HCT116 (cell line): ENCODE measurements around the gene MED26. TPM values are rescaled to one million over a fixed set of nuclear protein-coding genes. Genes with fewer than 3 reads are reported as not detected.

Experiments used
- ATAC-seq: fragments of 200-7000 bp; cut with Tn5 transposase; 2 replicates; pipeline ENCODE4 v1.9.1; 2020; ENCODE audit warnings: mild to moderate bottlenecking, moderate library complexity
- BruUV-seq: library from RNA; stranded (reverse); fragments of 400-500 nt; replicated peaks from 2 replicates; lab custom pipeline; 2021; lab: Mats Ljungman, UMichigan
- CTCF ChIA-PET: fragments of 300-600 bp; sonication (Branson Sonifier 250); formaldehyde crosslinking; loops from one replicate; lab custom pipeline; 2021; ENCODE audit warnings: antibody characterized with exemption; lab: Charles Lee
- POLR2A ChIA-PET: fragments of 300-600, 350-600 bp; sonication (Branson Sonifier 250); formaldehyde crosslinking; loops from one replicate; lab custom pipeline; 2021; ENCODE audit warnings: antibody characterized with exemption; lab: Charles Lee
- RAD21 ChIA-PET, 2 experiments: fragments of 300-600 bp; sonication (Branson Sonifier 250); formaldehyde crosslinking; loops; one replicate each; lab custom pipeline; 2023; ENCODE audit warnings: low total read pairs in 2 of 2; ENCODE audit not compliant: uncharacterized antibody in 2 of 2, unreplicated experiment in 2 of 2, low non-redundant PET in 1 of 2; lab: Charles Lee
- DNase-seq: peaks from one replicate; pipeline ENCODE4 v3.0.0-alpha.2; 2010; ENCODE audit warnings: low read depth, low spot score
- H2AFZ ChIP-seq: fragments of 200-600 bp; shearing (Covaris generic), sonication (generic); 2 replicates; pipeline ENCODE4 v1.6.1; 2017; ENCODE audit warnings: low read depth, mixed run types, mixed read lengths, antibody characterized with exemption, low read length; ENCODE audit not compliant: poor library complexity, severe bottlenecking
- H3K27ac ChIP-seq: 2 replicates; pipeline ENCODE4 v1.5.1; 2012; ENCODE audit warnings: low read depth, low read length
- H3K27me3 ChIP-seq: fragments of 200-600 bp; sonication (generic); 2 replicates; pipeline ENCODE4 v1.6.1; 2016; ENCODE audit warnings: mixed run types, low read length, mixed read lengths; ENCODE audit not compliant: insufficient read depth
- H3K36me3 ChIP-seq, 2 experiments: fragments of 200-500 bp in 1 of 2; fragments of 200-600 bp in 1 of 2; sonication (Bioruptor generic) in 1 of 2; sonication (generic) in 1 of 2; 2 replicates each; pipeline versions ENCODE4 v1.5.1 to v1.6.1; 2014 to 2016; ENCODE audit warnings: low read length in 2 of 2, inconsistent platforms in 1 of 2, mixed read lengths in 1 of 2, mixed run types in 1 of 2; ENCODE audit not compliant: insufficient read depth in 2 of 2, control insufficient read depth in 1 of 2
- H3K4me1 ChIP-seq, 2 experiments: fragments of 200-600 bp in 1 of 2; sonication (generic) in 1 of 2; 2 replicates each; pipeline versions ENCODE4 v1.5.1 to v1.6.1; 2012 to 2017; ENCODE audit warnings: low read length in 2 of 2, inconsistent platforms in 1 of 2, mild to moderate bottlenecking in 1 of 2, mixed read lengths in 1 of 2, mixed run types in 1 of 2, moderate library complexity in 1 of 2; ENCODE audit not compliant: insufficient read depth in 2 of 2, control insufficient read depth in 1 of 2
- H3K4me2 ChIP-seq: fragments of 200-600 bp; sonication (generic); 2 replicates; pipeline ENCODE4 v1.6.1; 2017; ENCODE audit warnings: mixed run types, low read length, mixed read lengths
- H3K4me3 ChIP-seq, 2 experiments: fragments of 200-600 bp in 1 of 2; sonication (generic) in 1 of 2; replicated peaks in 1 of 2; 2 replicates each; pipeline ENCODE4 v1.5.1; 2011 to 2016; ENCODE audit warnings: low read length in 2 of 2, control low read depth in 1 of 2, low read depth in 1 of 2, mild to moderate bottlenecking in 1 of 2, mixed read lengths in 1 of 2, mixed run types in 1 of 2
- H3K79me2 ChIP-seq: fragments of 200-600 bp; sonication (generic); 2 replicates; pipeline ENCODE4 v1.6.1; 2017; ENCODE audit warnings: mild to moderate bottlenecking, mixed run types, low read length, moderate library complexity, mixed read lengths; ENCODE audit not compliant: insufficient read depth
- H3K9ac ChIP-seq: fragments of 200-600 bp; sonication (generic); 2 replicates; pipeline ENCODE4 v1.6.1; 2016; ENCODE audit warnings: low read length, mixed read lengths
- H3K9me2 ChIP-seq: fragments of 200-600 bp; sonication (generic), shearing (Covaris generic); 2 replicates; pipeline ENCODE4 v1.6.1; 2017; ENCODE audit warnings: mixed run types, mild to moderate bottlenecking, moderate library complexity; ENCODE audit not compliant: insufficient read depth
- H3K9me3 ChIP-seq, 2 experiments: fragments of 200-500 bp in 1 of 2; fragments of 200-600 bp in 1 of 2; sonication (Bioruptor generic) in 1 of 2; sonication (generic) in 1 of 2; 2 replicates each; pipeline ENCODE4 v1.6.1; 2014 to 2017; ENCODE audit warnings: low read length in 2 of 2, mixed read lengths in 2 of 2, inconsistent platforms in 1 of 2, low read depth in 1 of 2, mild to moderate bottlenecking in 1 of 2, mixed run types in 1 of 2, moderate library complexity in 1 of 2; ENCODE audit not compliant: control insufficient read depth in 1 of 2, insufficient read depth in 1 of 2
- H4K20me1 ChIP-seq: fragments of 200-600 bp; sonication (generic), shearing (Covaris generic); 2 replicates; pipeline ENCODE4 v1.6.1; 2017; ENCODE audit warnings: mixed run types, mild to moderate bottlenecking, moderate library complexity; ENCODE audit not compliant: insufficient read depth
- ATF3 ChIP-seq: IDR thresholded peaks from 2 replicates; pipeline ENCODE4 v1.6.1; 2012
- CBX3 ChIP-seq: IDR thresholded peaks from 2 replicates; pipeline ENCODE4 v1.6.1; 2012; ENCODE audit warnings: low read depth
- CEBPB ChIP-seq: IDR thresholded peaks from 2 replicates; pipeline ENCODE4 v1.6.1; 2012; ENCODE audit warnings: low read depth
- EGR1 ChIP-seq: IDR thresholded peaks from 2 replicates; pipeline ENCODE4 v1.6.1; 2012; ENCODE audit warnings: low read depth
- ELF1 ChIP-seq: IDR thresholded peaks from 2 replicates; pipeline ENCODE4 v1.6.1; 2012; ENCODE audit warnings: low read depth, borderline replicate concordance
- EZH2 ChIP-seq: fragments of 200-600 bp; sonication (generic); IDR thresholded peaks from 2 replicates; pipeline ENCODE4 v1.6.1; 2017; ENCODE audit warnings: antibody characterized with exemption, mixed run types
- FOSL1 ChIP-seq: IDR thresholded peaks from 2 replicates; pipeline ENCODE4 v1.6.1; 2012; ENCODE audit warnings: low read depth
- POLR2A ChIP-seq: IDR thresholded peaks from 2 replicates; pipeline ENCODE4 v1.7.0; 2011; ENCODE audit warnings: borderline replicate concordance; ENCODE audit not compliant: insufficient read depth, insufficient read length; ENCODE audit errors: extremely low read depth
- SIN3A ChIP-seq: IDR thresholded peaks from 2 replicates; pipeline ENCODE4 v1.6.1; 2012; ENCODE audit warnings: low read depth
- SRF ChIP-seq: IDR thresholded peaks from 2 replicates; pipeline ENCODE4 v1.6.1; 2012; ENCODE audit warnings: low read depth
- YY1 ChIP-seq: IDR thresholded peaks from 2 replicates; pipeline ENCODE4 v1.6.1; 2011; ENCODE audit warnings: low read length, low read depth, moderate library complexity, mild to moderate bottlenecking; ENCODE audit not compliant: insufficient replicate concordance; ENCODE audit errors: extremely low read depth
- ZBTB33 ChIP-seq: IDR thresholded peaks from 2 replicates; pipeline ENCODE4 v1.6.1; 2011; ENCODE audit warnings: mild to moderate bottlenecking, low read length, moderate library complexity; ENCODE audit not compliant: insufficient replicate concordance; ENCODE audit errors: extremely low read depth
- ZNF274 ChIP-seq: fragments of 200-500 bp; sonication (Bioruptor generic); IDR thresholded peaks from 2 replicates; pipeline ENCODE4 v1.6.1; 2014; ENCODE audit warnings: mild to moderate bottlenecking, low read depth, low read length, inconsistent platforms
- intact Hi-C: fragments of 100-400 bp; cut with micrococcal nuclease; formaldehyde crosslinking; loops from 2 replicates; pipeline ENCODE4 v1.10.0; 2022
- total RNA-seq: library from RNA; stranded (reverse); gene quantifications from one replicate; pipeline ENCODE4 v1.2.1, GENCODE V29; 2021; ENCODE audit not compliant: unreplicated experiment
- TF ChIP-seq, protein P1 (sequence below): IDR thresholded peaks from 2 replicates; pipeline ENCODE4 v1.6.1; 2012
- TF ChIP-seq, protein P2 (sequence below), 3 experiments: fragments of 200-600 bp in 1 of 3; sonication (generic) in 1 of 3; IDR thresholded peaks in 2 of 3; conservative IDR thresholded peaks in 1 of 3; 2 replicates each; pipeline ENCODE4 v1.5.1; 2012 to 2017; ENCODE audit warnings: low read depth in 2 of 3, low read length in 2 of 3, antibody characterized with exemption in 1 of 3, borderline replicate concordance in 1 of 3, control low read depth in 1 of 3, mild to moderate bottlenecking in 1 of 3, mixed read lengths in 1 of 3, mixed run types in 1 of 3, moderate library complexity in 1 of 3; ENCODE audit not compliant: insufficient read depth in 1 of 3
- TF ChIP-seq, protein P3 (sequence below): IDR thresholded peaks from 2 replicates; pipeline ENCODE4 v1.6.1; 2012; ENCODE audit warnings: low read depth

The MED26 gene
- total RNA-seq, 1 experiment from 2014 or later = 13.3 TPM

DNA sequence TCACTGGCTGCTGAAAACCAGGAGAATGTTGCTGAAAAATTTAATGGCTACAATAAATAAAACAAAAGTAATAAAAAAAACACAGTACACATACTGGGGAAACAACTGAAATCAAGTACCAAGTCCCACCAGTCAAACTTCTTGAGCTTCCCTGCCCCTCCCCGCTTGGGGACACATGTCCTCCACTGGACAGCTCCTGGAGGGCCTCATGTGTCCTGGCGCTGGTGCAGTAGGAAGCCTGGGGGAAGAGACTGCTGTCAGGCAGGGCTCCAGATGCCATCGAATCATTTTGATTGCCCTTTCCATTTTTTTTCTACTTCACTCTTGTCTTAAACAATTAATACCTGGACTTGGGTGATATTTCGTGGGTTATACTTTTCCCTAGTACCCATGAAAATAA, 29.2 kb downstream of the MED26 start:
- TF ChIP-seq SRF (no peak), EZH2 (no peak), ZBTB33 (no peak), CBX3 (no peak), ZNF274 (no peak), ATF3 (no peak), YY1 (no peak), FOSL1 (no peak), POLR2A (no peak), EGR1 (no peak), CEBPB (no peak), ELF1 (no peak), SIN3A (no peak)
- TF ChIP-seq, protein P1, sequence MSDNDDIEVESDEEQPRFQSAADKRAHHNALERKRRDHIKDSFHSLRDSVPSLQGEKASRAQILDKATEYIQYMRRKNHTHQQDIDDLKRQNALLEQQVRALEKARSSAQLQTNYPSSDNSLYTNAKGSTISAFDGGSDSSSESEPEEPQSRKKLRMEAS = no peak
- TF ChIP-seq, protein P2, sequence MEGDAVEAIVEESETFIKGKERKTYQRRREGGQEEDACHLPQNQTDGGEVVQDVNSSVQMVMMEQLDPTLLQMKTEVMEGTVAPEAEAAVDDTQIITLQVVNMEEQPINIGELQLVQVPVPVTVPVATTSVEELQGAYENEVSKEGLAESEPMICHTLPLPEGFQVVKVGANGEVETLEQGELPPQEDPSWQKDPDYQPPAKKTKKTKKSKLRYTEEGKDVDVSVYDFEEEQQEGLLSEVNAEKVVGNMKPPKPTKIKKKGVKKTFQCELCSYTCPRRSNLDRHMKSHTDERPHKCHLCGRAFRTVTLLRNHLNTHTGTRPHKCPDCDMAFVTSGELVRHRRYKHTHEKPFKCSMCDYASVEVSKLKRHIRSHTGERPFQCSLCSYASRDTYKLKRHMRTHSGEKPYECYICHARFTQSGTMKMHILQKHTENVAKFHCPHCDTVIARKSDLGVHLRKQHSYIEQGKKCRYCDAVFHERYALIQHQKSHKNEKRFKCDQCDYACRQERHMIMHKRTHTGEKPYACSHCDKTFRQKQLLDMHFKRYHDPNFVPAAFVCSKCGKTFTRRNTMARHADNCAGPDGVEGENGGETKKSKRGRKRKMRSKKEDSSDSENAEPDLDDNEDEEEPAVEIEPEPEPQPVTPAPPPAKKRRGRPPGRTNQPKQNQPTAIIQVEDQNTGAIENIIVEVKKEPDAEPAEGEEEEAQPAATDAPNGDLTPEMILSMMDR (IDR thresholded peaks at IDR 0.05 in 2 of 3, conservative IDR thresholded peaks at IDR 0.05 in 1 of 3; ENCODE audit: borderline replicate concordance in 1 of 3, insufficient read depth in 1 of 3, low read depth in 2 of 3, low read length in 2 of 3) = no peak
- TF ChIP-seq, protein P3, sequence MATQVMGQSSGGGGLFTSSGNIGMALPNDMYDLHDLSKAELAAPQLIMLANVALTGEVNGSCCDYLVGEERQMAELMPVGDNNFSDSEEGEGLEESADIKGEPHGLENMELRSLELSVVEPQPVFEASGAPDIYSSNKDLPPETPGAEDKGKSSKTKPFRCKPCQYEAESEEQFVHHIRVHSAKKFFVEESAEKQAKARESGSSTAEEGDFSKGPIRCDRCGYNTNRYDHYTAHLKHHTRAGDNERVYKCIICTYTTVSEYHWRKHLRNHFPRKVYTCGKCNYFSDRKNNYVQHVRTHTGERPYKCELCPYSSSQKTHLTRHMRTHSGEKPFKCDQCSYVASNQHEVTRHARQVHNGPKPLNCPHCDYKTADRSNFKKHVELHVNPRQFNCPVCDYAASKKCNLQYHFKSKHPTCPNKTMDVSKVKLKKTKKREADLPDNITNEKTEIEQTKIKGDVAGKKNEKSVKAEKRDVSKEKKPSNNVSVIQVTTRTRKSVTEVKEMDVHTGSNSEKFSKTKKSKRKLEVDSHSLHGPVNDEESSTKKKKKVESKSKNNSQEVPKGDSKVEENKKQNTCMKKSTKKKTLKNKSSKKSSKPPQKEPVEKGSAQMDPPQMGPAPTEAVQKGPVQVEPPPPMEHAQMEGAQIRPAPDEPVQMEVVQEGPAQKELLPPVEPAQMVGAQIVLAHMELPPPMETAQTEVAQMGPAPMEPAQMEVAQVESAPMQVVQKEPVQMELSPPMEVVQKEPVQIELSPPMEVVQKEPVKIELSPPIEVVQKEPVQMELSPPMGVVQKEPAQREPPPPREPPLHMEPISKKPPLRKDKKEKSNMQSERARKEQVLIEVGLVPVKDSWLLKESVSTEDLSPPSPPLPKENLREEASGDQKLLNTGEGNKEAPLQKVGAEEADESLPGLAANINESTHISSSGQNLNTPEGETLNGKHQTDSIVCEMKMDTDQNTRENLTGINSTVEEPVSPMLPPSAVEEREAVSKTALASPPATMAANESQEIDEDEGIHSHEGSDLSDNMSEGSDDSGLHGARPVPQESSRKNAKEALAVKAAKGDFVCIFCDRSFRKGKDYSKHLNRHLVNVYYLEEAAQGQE = no peak
- TF ChIP-seq, all 23 proteins: peak for 0
- peaks cover 4% of the 10 kb centered on the region; the same call in 1 of the 2 replicates for H4K20me1 ChIP-seq
- H3K4me1 ChIP-seq = no peaks in the 10 kb centered on the region
- intact Hi-C loops = no loop called here
- no peak overlapping the region for H2AFZ ChIP-seq
- no peak overlapping the region for H3K27ac ChIP-seq
- no peaks in the 10 kb centered on the region for H3K27me3 ChIP-seq
- ChIA-PET CTCF (no interaction called here), RAD21 (no interaction called here), POLR2A (no interaction called here)
- no peaks in the 10 kb centered on the region for H3K9me2 ChIP-seq
- BruUV-seq = no TSS peak
- ATAC-seq (no peak), DNase-seq (no peak)
- no peak overlapping the region for H3K4me2 ChIP-seq
- H3K9ac ChIP-seq = no peak overlapping the region
- H3K36me3 ChIP-seq = no peaks in the 10 kb centered on the region
- no peak overlapping the region for H3K4me3 ChIP-seq
- no peaks in the 10 kb centered on the region for H3K9me3 ChIP-seq
- H3K79me2 ChIP-seq = peaks cover 100% of the 10 kb centered on the region
